H1 (cell line): ENCODE results near the gene SORL1-AS1.

Experiments
- CTCF ChIA-PET: fragments of 300-600 bp; sonication (Branson Sonifier 250); formaldehyde crosslinking; loops from one replicate; lab custom pipeline; 2021; ENCODE audit not compliant: partially characterized antibody; lab: Charles Lee
- POLR2A ChIA-PET: fragments of 300-600 bp; sonication (Branson Sonifier 250); formaldehyde crosslinking; loops from one replicate; lab custom pipeline; 2021; ENCODE audit warnings: inconsistent platforms; ENCODE audit not compliant: partially characterized antibody; lab: Charles Lee
- DNase-seq, 2 experiments: peaks; one replicate each; pipeline versions ENCODE4 v3.0.0 to v3.0.0-alpha.2; 2010 to 2022; ENCODE audit warnings: low spot score in 2 of 2, low read depth in 1 of 2, mixed read lengths in 1 of 2
- FAIRE-seq: peaks from 2 replicates; lab custom pipeline; 2011; peaks lifted over from hg19 to GRCh38; lab: Jason Lieb, UNC
- H2AFZ ChIP-seq: 2 replicates; pipeline ENCODE4 v1.8.1; 2012; ENCODE audit warnings: low read length, inconsistent platforms
- H2AK5ac ChIP-seq: 2 replicates; pipeline ENCODE4 v1.6.1; 2013; ENCODE audit warnings: low read depth, low read length
- H2BK120ac ChIP-seq: replicated peaks from 2 replicates; pipeline ENCODE3; 2013; ENCODE audit warnings: low read depth, low read length, inconsistent platforms
- H2BK12ac ChIP-seq: 2 replicates; pipeline ENCODE4 v1.6.1; 2013; ENCODE audit warnings: low read depth, low read length
- H2BK15ac ChIP-seq: 2 replicates; pipeline ENCODE4 v1.6.1; 2013; ENCODE audit warnings: low read length
- H2BK20ac ChIP-seq: 2 replicates; pipeline ENCODE4 v1.6.1; 2013; ENCODE audit warnings: low read length
- H2BK5ac ChIP-seq: 2 replicates; pipeline ENCODE4 v1.6.1; 2013; ENCODE audit warnings: low read depth, low read length
- H3K14ac ChIP-seq: 2 replicates; pipeline ENCODE4 v1.6.1; 2013; ENCODE audit warnings: inconsistent platforms; ENCODE audit not compliant: insufficient read length
- H3K18ac ChIP-seq: 2 replicates; pipeline ENCODE4 v1.6.1; 2013; ENCODE audit warnings: low read length; ENCODE audit errors: extremely low read depth
- H3K23ac ChIP-seq: 2 replicates; pipeline ENCODE4 v1.6.1; 2013; ENCODE audit warnings: inconsistent platforms; ENCODE audit not compliant: insufficient read length
- H3K23me2 ChIP-seq: 2 replicates; pipeline ENCODE4 v1.6.1; 2013; ENCODE audit warnings: low read depth, low read length
- H3K27ac ChIP-seq: 2 replicates; pipeline ENCODE4 v1.6.1; 2011; ENCODE audit warnings: low read depth, low read length, inconsistent platforms
- H3K27me3 ChIP-seq, 4 experiments: replicated peaks in 1 of 4; 1 replicate in 1 of 4; 2 replicates in 3 of 4; pipeline versions ENCODE4 v1.6.1 to v1.8.1; 2011 to 2013; ENCODE audit warnings: low read length in 3 of 4, mild to moderate bottlenecking in 3 of 4, inconsistent platforms in 2 of 4, mixed read lengths in 2 of 4, moderate library complexity in 1 of 4; ENCODE audit not compliant: control insufficient read depth in 3 of 4, insufficient read depth in 3 of 4; ENCODE audit errors: extremely low read depth in 1 of 4
- H3K36me3 ChIP-seq, 4 experiments: 2 replicates each; pipeline versions ENCODE4 v1.6.1 to v1.8.1; 2011 to 2013; ENCODE audit warnings: mild to moderate bottlenecking in 4 of 4, low read length in 3 of 4, moderate library complexity in 2 of 4, control low read depth in 1 of 4, inconsistent platforms in 1 of 4; ENCODE audit not compliant: insufficient read depth in 4 of 4, control insufficient read depth in 2 of 4
- H3K4ac ChIP-seq: replicated peaks from 2 replicates; pipeline ENCODE3; 2013; ENCODE audit warnings: low read length, low read depth, mixed read lengths, inconsistent platforms; ENCODE audit not compliant: insufficient read length
- H3K4me1 ChIP-seq, 4 experiments: replicated peaks in 1 of 4; 1 replicate in 1 of 4; 2 replicates in 3 of 4; pipeline versions ENCODE4 v1.6.1 to v1.8.1; 2011 to 2013; ENCODE audit warnings: low read length in 3 of 4, inconsistent platforms in 2 of 4, mixed read lengths in 1 of 4; ENCODE audit not compliant: insufficient read depth in 4 of 4, control insufficient read depth in 3 of 4
- H3K4me2 ChIP-seq, 2 experiments: 2 replicates each; pipeline versions ENCODE4 v1.6.1 to v1.8.1; 2011 to 2013; ENCODE audit warnings: low read depth in 2 of 2, low read length in 2 of 2, control low read depth in 1 of 2, inconsistent platforms in 1 of 2, mild to moderate bottlenecking in 1 of 2; ENCODE audit not compliant: insufficient read depth in 1 of 2
- H3K4me3 ChIP-seq, 4 experiments: fragments of 200-600, 300-600 bp in 1 of 4; sonication (generic), shearing (Covaris generic), sonication (Bioruptor Twin) in 1 of 4; 2 replicates each; pipeline versions ENCODE4 v1.5.1 to v1.8.1; 2011 to 2016; ENCODE audit warnings: low read length in 4 of 4, low read depth in 3 of 4, control low read depth in 2 of 4, inconsistent platforms in 2 of 4, mild to moderate bottlenecking in 2 of 4, mixed read lengths in 1 of 4, moderate library complexity in 1 of 4; ENCODE audit not compliant: insufficient read depth in 2 of 4; ENCODE audit errors: extremely low read depth in 1 of 4
- H3K56ac ChIP-seq: replicated peaks from 2 replicates; pipeline ENCODE3; 2013; ENCODE audit warnings: low read depth, mild to moderate bottlenecking, mixed read lengths, low read length, inconsistent platforms; ENCODE audit not compliant: insufficient read length
- H3K79me1 ChIP-seq: 2 replicates; pipeline ENCODE4 v1.6.1; 2013; ENCODE audit warnings: low read depth, low read length, control low read depth
- H3K79me2 ChIP-seq, 2 experiments: 2 replicates each; pipeline versions ENCODE4 v1.6.1 to v1.8.1; 2012 to 2013; ENCODE audit warnings: low read length in 2 of 2, mild to moderate bottlenecking in 2 of 2, inconsistent platforms in 1 of 2; ENCODE audit not compliant: insufficient read depth in 2 of 2, control insufficient read depth in 1 of 2
- H3K9ac ChIP-seq, 4 experiments: replicated peaks in 1 of 4; 1 replicate in 1 of 4; 2 replicates in 3 of 4; pipeline versions ENCODE4 v1.6.1 to v1.8.1; 2011 to 2013; ENCODE audit warnings: low read depth in 3 of 4, low read length in 3 of 4, control low read depth in 2 of 4, mild to moderate bottlenecking in 2 of 4, moderate library complexity in 2 of 4, inconsistent platforms in 1 of 4; ENCODE audit errors: extremely low read depth in 1 of 4
- H3K9me3 ChIP-seq, 2 experiments: 2 replicates each; pipeline versions ENCODE4 v1.6.1 to v1.8.1; 2012 to 2013; ENCODE audit warnings: mild to moderate bottlenecking in 2 of 2, moderate library complexity in 2 of 2, control low read depth in 1 of 2, inconsistent platforms in 1 of 2, low read depth in 1 of 2, low read length in 1 of 2, mixed read lengths in 1 of 2; ENCODE audit not compliant: insufficient read depth in 2 of 2
- H4K20me1 ChIP-seq, 2 experiments: replicated peaks in 1 of 2; 2 replicates each; pipeline versions ENCODE3 to v1.8.1; 2011 to 2013; ENCODE audit warnings: inconsistent platforms in 2 of 2, low read length in 2 of 2, mild to moderate bottlenecking in 1 of 2; ENCODE audit not compliant: insufficient read depth in 2 of 2, control insufficient read depth in 1 of 2
- H4K5ac ChIP-seq: 2 replicates; pipeline ENCODE4 v1.6.1; 2013; ENCODE audit warnings: low read length, low read depth, mixed read lengths, inconsistent platforms; ENCODE audit not compliant: insufficient read length
- H4K8ac ChIP-seq: 2 replicates; pipeline ENCODE4 v1.8.0; 2013; ENCODE audit warnings: mild to moderate bottlenecking, moderate library complexity, low read length, inconsistent platforms; ENCODE audit not compliant: insufficient read depth; ENCODE audit errors: extremely low read depth
- H4K91ac ChIP-seq: replicated peaks from 2 replicates; pipeline ENCODE3; 2013; ENCODE audit warnings: low read length, mixed read lengths, inconsistent platforms; ENCODE audit not compliant: insufficient read length
- CEBPB ChIP-seq: IDR thresholded peaks from 2 replicates; pipeline ENCODE4 v1.6.1; 2012; ENCODE audit warnings: low read depth, low read length
- EZH2 ChIP-seq: fragments of 200-600 bp; sonication (generic); IDR thresholded peaks from 2 replicates; pipeline ENCODE4 v1.7.1; 2012; ENCODE audit warnings: low read depth, mild to moderate bottlenecking, moderate library complexity, low read length, inconsistent platforms; ENCODE audit not compliant: severe bottlenecking
- FOSL1 ChIP-seq: IDR thresholded peaks from 2 replicates; pipeline ENCODE4 v1.6.1; 2011; ENCODE audit warnings: mild to moderate bottlenecking, low read depth, low read length, moderate library complexity; ENCODE audit not compliant: insufficient read depth
- HDAC2 ChIP-seq, 2 experiments: fragments of 300-600 bp in 1 of 2; sonication (generic) in 1 of 2; IDR thresholded peaks; 2 replicates each; pipeline ENCODE4 v1.6.1; 2011 to 2012; ENCODE audit warnings: low read depth in 2 of 2, low read length in 2 of 2, mild to moderate bottlenecking in 2 of 2, moderate library complexity in 2 of 2, borderline replicate concordance in 1 of 2, inconsistent platforms in 1 of 2
- KDM5A ChIP-seq: fragments of 200-600 bp; IDR thresholded peaks from 2 replicates; pipeline ENCODE4 v1.7.1; 2012; ENCODE audit warnings: mild to moderate bottlenecking, low read length, inconsistent platforms, mixed read lengths
- MAFK ChIP-seq: IDR thresholded peaks from 2 replicates; pipeline ENCODE4 v1.6.1; 2012; ENCODE audit warnings: low read depth, mild to moderate bottlenecking, improper control_type of control experiment, low read length
- NRF1 ChIP-seq: IDR thresholded peaks from 2 replicates; pipeline ENCODE4 v1.6.1; 2011; ENCODE audit warnings: mild to moderate bottlenecking, low read depth, low read length, improper control_type of control experiment
- PHF8 ChIP-seq: fragments of 200-600 bp; sonication (generic); conservative IDR thresholded peaks from 2 replicates; pipeline ENCODE4 v1.7.1; 2012; ENCODE audit warnings: low read depth, mild to moderate bottlenecking, inconsistent platforms, low read length, moderate library complexity
- POLR2A ChIP-seq, 2 experiments: IDR thresholded peaks; 1 replicate in 1 of 2; 2 replicates in 1 of 2; pipeline ENCODE4 v1.6.1; 2011; ENCODE audit warnings: low read depth in 2 of 2, low read length in 2 of 2, mild to moderate bottlenecking in 2 of 2; ENCODE audit errors: control extremely low read depth in 1 of 2
- RFX5 ChIP-seq: IDR thresholded peaks from 2 replicates; pipeline ENCODE4 v1.6.1; 2011; ENCODE audit warnings: low read depth, low read length, improper control_type of control experiment, borderline replicate concordance
- SAP30 ChIP-seq: fragments of 300-600 bp; sonication (generic); IDR thresholded peaks from 2 replicates; pipeline ENCODE4 v1.7.1; 2012; ENCODE audit warnings: low read length, moderate library complexity, mild to moderate bottlenecking, inconsistent platforms; ENCODE audit not compliant: insufficient read depth, insufficient replicate concordance
- SUZ12 ChIP-seq: fragments of 200-600 bp; sonication (generic); IDR thresholded peaks from 2 replicates; pipeline ENCODE4 v1.6.1; 2012; ENCODE audit warnings: mild to moderate bottlenecking, inconsistent platforms, low read length, moderate library complexity, mixed read lengths
- ZNF274 ChIP-seq: IDR thresholded peaks from 2 replicates; pipeline ENCODE4 v1.7.0; 2012; ENCODE audit warnings: low read length, borderline replicate concordance; ENCODE audit errors: extremely low read depth
- WGBS, 2 experiments: shearing (Covaris generic) in 1 of 2; methylation state at CpG; one replicate each; pipeline versions ENCODE4 v1.1.6 to v1.1.7; 2013 to 2015; ENCODE audit warnings: low lambda C conversion rate in 2 of 2, mixed read lengths in 2 of 2, inconsistent platforms in 1 of 2, low coverage in 1 of 2, missing lambda C conversion rate in 1 of 2; ENCODE audit not compliant: insufficient replicate concordance in 2 of 2, insufficient coverage in 1 of 2, insufficient read length in 1 of 2; ENCODE audit errors: extremely low coverage in 1 of 2, missing lambda C conversion rate in 1 of 2; 5-methylcytosine and 5-hydroxymethylcytosine counted together
- TF ChIP-seq, protein P1 (sequence below): IDR thresholded peaks from 2 replicates; pipeline ENCODE4 v1.6.1; 2012; ENCODE audit warnings: inconsistent platforms

Gene SORL1-AS1

DNA sequence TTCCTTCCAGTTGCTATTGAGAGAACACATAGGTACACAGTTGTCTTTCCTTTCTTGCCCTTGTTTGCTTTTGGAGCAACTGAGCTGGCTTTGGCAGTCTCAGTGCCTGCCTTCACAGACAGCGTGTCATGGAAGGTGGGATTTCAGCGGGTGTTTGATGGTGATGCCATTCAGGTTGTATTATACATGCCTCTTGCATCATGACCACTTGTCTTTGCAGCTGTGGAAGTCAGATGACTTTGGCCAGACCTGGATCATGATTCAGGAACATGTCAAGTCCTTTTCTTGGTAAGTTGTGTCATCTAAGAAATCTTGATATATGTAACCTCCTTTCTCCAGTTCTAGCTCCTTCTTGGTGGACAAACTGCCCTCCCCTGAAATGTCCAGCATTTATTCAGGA, 37.1 kb upstream of the SORL1-AS1 start:
- Histone ChIP-seq H3K27me3 (no peaks in the 10 kb centered on the region), H2BK12ac (no peak overlapping the region), H4K91ac (no peak overlapping the region), H3K14ac (no peak overlapping the region), H3K4me2 (no peak overlapping the region), H3K4ac (no peak overlapping the region), H2BK15ac (no peak overlapping the region), H2BK20ac (no peak overlapping the region), H2AFZ (no peak overlapping the region), H3K56ac (no peak overlapping the region), H2AK5ac (no peak overlapping the region), H3K18ac (no peak overlapping the region), H3K9ac (no peak overlapping the region), H4K8ac (no peak overlapping the region), H3K79me1 (peaks cover 6% of the 10 kb centered on the region; the same call in 1 of the 2 replicates), H2BK5ac (no peak overlapping the region), H3K23ac (no peak overlapping the region), H3K9me3 (no peaks in the 10 kb centered on the region), H3K27ac (no peak overlapping the region), H4K20me1 (no peaks in the 10 kb centered on the region), H3K4me3 (no peak overlapping the region), H3K23me2 (no peaks in the 10 kb centered on the region), H3K4me1 (peaks cover 0 to 7% (median 6%) of the 10 kb centered on the region in 4 experiments; a peak in 4 of 7 replicates), H3K36me3 (peaks cover 2 to 31% (median 21%) of the 10 kb centered on the region in 4 experiments; a peak in 7 of 8 replicates), H4K5ac (no peak overlapping the region), H2BK120ac (no peak overlapping the region), H3K79me2 (peaks cover 0 to 3% of the 10 kb centered on the region in 2 experiments; a peak in 2 of 4 replicates)
- peak in 1 of 2 experiments; percentile 8 for DNase-seq
- FAIRE-seq: no peak
- 95% methylated on average over 2 of the region's 2 CpGs; no CpG with 5 or more reads in 1 of the 2 experiments for WGBS, 2 experiments
- ChIA-PET POLR2A (no interaction called here), CTCF (interaction anchor here (1.4 kb wide), 1 partner anchor 25 kb away, joined by 4 read pairs; no protein-coding TSS in a partner anchor)
- no peak for TF ChIP-seq EZH2
- no peak for TF ChIP-seq RFX5
- TF ChIP-seq SUZ12: no peak
- no peak for TF ChIP-seq FOSL1
- TF ChIP-seq MAFK: no peak
- no peak for TF ChIP-seq CEBPB
- TF ChIP-seq, protein P1, sequence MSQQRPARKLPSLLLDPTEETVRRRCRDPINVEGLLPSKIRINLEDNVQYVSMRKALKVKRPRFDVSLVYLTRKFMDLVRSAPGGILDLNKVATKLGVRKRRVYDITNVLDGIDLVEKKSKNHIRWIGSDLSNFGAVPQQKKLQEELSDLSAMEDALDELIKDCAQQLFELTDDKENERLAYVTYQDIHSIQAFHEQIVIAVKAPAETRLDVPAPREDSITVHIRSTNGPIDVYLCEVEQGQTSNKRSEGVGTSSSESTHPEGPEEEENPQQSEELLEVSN: no peak
- no peak for TF ChIP-seq KDM5A
- TF ChIP-seq ZNF274: no peak
- TF ChIP-seq NRF1: no peak
- no peak for TF ChIP-seq PHF8
- TF ChIP-seq HDAC2 (IDR thresholded peaks at IDR 0.05; ENCODE audit: borderline replicate concordance in 1 of 2, low read depth in 2 of 2, low read length in 2 of 2): no peak
- no peak for TF ChIP-seq POLR2A (IDR thresholded peaks at IDR 0.05; ENCODE audit: control extremely low read depth in 1 of 2, low read depth in 2 of 2, low read length in 2 of 2)
- no peak for TF ChIP-seq SAP30
